Kidney glomerular epithelial cell (primary cell): Measurements from ENCODE around the gene KATNIP.

Source experiments
- DNase-seq: peaks from one replicate; lab custom pipeline; 2025; lab: John Stamatoyannopoulos, UW

Gene KATNIP

DNA sequence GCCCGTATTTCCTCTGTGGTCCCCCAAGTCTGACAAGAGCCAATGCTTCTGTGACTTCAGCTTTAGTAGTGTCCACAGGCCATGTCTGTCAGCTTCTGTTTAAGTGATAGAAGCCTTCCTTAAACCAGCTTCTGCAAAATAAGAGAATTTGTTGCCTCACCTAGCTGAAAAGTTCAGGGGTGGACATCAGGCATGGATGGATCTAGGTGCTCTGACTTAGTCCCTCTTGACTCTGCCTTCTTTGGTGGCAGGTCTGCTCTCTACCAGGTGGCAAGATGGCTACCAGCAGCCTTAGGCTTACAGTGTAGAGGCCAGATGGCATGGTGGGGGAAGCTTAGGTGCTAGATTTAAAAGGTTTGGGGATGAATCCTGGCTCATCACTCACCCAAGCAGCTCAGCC, 33.7 kb downstream of the KATNIP start:
- DNase-seq, result no peak

DNA sequence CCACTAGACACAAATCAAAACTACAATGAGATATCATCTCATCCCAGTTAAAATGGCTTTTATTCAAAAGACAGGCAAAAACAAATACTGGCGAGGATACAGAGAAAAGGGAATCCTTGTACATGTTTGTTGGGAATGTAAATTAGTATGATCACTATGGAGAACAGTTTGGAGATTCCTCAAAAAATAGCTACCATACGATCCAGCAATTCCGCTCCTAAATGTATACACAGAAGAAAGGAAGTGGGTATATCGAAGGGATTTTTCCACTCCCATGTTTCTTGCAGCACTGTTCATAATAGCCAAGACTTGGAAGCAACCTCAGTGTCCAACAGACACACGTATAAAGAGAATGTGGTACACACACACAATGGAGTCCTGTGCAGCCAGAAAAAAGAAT, 35.3 kb downstream of the KATNIP start:
- no peak for DNase-seq

DNA sequence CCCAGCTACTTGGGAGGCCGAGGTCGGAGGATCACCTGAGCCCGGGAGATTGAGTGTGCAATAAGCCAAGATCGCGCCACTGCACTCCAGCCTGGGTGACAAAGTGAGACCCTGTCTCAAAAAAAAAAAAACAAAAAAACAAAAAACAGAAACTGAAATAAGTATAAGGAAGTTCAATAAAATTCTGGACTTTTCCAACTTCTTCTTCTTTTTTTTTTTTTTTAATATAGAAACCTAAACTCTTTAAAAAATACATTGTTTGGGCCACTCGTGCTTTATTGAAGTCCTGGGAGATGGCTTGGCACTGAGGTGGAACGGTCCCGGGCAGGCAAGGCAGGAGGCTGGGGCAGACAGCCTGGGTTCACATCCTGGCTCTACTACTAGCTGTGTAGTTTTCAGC, 36.8 kb downstream of the KATNIP start:
- DNase-seq, result no peak

DNA sequence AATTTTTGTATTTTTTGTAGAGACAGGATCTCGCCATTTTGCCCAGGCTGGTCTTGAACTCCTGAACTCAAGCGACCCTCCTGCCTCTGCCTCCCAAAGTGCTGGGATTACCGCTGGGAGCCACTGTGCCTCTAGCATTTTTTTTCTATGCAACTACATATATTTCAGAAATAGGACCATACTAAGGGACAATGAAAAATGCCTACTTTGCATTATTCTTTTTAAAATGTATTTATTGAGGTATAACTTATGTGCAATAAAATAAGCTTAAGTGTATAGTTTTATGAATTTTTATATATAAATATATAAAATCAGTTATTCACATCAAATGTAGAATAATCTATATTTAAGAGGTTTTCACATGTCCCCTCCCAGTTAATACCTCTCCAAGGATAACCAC, 38.1 kb downstream of the KATNIP start:
- DNase-seq, result no peak

DNA sequence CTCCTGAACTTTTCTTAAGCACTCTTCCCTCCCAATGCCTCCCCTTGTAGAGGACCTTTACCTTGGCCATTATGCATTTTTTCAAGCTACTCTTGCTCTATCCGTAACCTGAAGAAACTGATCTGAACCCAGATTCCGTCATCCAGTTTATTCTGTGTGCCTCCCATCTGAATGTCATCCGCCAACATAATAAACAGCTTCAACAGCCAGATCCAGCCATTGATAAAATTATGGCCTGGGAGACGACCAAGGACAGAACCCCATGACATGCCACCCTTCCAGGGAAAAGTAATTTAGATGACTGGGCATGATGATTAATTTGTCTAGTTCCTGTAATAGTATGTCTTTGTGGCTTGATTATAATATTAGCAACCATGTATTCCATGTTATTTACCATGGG, 41.9 kb downstream of the KATNIP start:
- DNase-seq, result no peak

DNA sequence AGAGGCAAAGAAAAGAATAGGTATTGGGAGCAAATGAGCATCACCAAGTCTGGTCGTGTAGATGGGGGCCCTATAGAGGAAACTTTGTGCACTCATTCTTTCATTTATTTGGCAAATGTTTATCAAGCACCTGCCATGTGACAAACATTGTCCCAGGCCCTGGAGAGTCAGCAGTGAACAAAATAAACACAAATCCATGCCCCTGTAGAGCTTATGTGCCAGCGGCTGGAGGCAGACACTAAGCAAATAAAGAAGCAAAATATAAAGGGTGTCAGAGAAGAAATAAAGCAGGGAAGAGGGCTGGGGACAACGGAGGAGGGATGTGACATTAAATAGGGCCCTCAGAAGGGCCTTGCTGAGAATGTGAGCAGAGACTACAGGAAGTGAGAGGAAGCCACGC, 45.5 kb downstream of the KATNIP start:
- DNase-seq, result no peak

DNA sequence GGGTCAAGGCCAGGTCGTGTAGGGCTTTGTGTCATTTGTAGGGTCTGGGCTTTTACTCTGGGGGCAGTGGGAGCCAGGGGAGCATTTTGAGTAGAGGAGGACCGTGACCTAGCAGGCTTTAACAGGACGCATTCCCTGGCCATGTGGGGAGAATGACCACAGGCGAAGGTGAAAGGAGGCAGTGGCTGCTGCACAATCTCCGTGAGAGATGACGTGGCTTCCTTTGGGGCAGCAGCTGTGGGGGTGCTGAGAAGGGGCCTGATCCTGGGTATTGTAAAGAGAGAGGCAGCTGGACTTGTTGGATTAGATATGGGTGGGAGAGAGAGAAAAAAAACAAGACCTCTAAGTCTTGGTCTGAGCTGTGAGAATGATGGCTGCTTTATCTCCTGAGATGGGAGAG, 46.0 kb downstream of the KATNIP start:
- no peak for DNase-seq

DNA sequence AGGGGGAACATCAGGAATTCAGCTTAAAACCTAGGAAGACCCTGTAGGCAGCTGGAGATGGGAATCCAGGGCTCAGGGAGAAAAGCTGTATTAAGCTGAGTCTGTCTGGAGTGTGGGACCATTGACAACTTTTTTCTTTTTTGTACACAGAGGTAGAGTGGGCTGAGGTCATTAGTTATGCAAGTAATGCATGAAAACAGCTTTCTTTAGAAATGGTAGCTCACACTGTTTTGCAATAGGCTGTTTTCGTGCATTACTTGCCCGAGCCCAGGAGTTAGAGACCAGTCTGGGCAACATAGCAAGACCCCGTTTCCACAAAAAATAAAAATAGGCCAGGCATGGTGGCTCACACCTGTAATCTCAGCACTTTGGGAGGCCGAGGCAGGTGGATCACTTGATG, 46.5 kb downstream of the KATNIP start:
- DNase-seq, result no peak

DNA sequence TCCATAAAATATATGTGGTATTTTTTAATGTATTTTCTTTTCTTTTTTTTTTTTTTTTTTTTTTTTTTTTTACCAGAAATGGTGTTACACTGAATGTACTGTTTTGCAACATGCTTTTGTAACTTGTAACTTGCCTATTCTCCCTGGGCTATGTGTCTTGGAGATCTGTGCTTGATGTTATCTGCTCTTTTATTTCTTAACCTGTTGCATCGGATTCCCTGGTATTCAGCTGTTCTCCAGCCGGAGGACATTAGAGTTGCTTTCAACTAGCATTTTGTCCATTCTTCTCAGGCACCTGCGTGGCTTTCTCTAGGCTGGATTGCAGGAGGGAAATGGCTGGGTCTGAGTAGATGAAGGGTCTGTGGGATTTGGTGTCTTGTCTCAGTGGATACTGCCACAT, 47.4 kb downstream of the KATNIP start:
- no peak for DNase-seq

DNA sequence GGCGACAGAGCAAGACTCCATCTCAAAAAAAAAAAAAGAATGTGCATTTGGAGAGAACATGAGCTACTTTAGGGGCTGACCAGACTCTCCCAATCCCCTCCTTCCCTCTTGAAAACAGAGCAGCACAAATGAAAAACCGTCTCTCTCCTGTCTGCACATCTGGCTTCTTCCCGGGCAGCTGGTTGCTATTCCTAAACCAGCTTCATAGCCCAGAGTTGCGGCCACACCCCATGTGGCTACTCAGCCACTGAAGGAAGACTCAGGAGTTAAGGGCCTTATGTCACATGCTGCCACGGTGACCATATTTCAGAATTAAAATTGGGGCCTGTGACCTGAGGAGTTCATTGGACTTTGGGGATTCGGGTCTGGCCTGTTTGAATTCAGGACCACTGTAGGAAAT, 48.3 kb downstream of the KATNIP start:
- no peak for DNase-seq

DNA sequence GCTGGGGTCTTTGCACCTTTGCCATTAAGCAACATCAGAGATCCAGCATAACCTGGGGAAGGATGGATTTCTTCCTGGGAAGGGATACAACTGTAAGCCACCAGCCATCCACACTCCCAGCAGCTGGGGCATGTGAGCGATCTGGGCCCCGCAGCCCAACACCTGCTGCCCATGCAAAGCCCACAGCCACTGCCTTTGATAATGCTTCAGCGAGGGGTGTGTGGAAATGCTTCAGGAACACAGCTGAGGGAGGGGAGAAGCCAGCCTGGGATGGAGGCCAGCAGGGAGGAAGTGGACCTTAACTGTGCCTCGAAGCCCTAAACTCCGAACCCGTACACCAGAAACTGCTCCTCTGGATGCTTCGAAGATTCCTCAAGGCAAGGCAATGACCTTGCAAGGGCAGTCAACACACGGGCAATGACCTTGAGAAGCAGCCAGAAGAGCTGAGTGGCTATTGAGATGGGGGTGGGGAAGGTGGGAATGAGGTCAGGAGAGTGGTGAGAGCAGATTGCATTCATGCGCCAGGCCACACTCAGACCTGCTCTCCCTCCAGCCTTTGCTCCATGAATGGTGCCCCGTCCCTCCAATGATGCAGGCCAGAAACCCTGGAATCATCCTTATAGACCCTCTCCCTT, 49.1 kb downstream of the KATNIP start:
- no peak for DNase-seq

DNA sequence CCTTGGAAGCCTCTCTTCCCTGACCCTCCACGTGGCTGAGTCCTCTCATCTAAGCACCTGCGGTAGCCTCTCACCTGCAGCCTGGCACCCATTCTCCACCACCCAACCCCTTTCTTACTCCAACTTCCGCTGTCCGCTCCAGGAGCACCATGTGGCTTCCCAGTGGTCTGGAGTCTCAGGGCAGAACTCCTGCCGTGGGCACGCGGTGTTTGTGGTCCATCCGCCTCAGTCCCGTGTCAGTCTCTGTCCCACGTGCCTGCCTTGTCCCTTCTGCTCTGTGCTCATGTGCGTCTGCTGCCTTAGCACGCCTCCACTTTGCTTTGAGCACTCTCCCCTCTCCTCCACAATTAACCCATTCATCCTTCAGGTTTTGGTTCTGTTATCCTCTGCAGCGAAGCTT, 49.7 kb downstream of the KATNIP start:
- DNase-seq, result no peak
